ENCODE measurements around the gene NKRF. TPM values are rescaled to one million over a fixed set of nuclear protein-coding genes. Genes with fewer than 3 reads are reported as not detected.

The NKRF gene
- total RNA-seq, 1 donor from 2014 or later: 11.6 TPM

DNA sequence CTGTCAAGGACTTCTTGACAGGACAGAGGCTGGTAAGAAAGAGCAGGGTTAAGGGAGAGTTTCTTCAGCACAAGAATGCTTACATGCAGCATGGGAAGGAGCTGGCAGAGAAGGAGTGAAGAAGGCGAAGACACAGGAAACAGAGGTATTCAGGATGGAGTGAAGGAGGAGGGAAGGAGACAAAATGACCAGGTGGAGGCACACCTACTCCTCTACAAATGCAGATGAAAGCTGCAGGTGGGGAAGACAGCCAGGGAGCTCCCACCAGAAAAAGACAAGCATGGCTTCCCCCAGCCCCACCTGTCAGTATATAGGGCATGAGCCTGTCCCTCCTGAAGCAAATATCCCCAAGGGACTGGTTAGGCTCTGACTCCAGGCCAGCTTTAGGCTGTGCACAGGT is 29.6 kb upstream of the NKRF start:
- H3K79me2 ChIP-seq (ENCODE audit: insufficient read depth, low read length): no peaks in the 10 kb centered on the region
- H3K9ac ChIP-seq (ENCODE audit: low read length): no peak overlapping the region
- Mint-ChIP-seq H3K27ac (ENCODE audit: unreplicated experiment) (no peak overlapping the region), H3K36me3 (ENCODE audit: low read depth, unreplicated experiment) (peaks cover 20% of the 10 kb centered on the region), H3K27me3 (ENCODE audit: low read depth, unreplicated experiment) (no peaks in the 10 kb centered on the region), H3K4me1 (ENCODE audit: low read depth, unreplicated experiment) (no peaks in the 10 kb centered on the region), H3K9me3 (ENCODE audit: unreplicated experiment) (peaks cover 2% of the 10 kb centered on the region), H3K4me3 (ENCODE audit: unreplicated experiment) (no peak overlapping the region)
- H4K20me1 ChIP-seq (ENCODE audit: insufficient read depth, low read length): no peaks in the 10 kb centered on the region
- no peak overlapping the region for H3K4me3 ChIP-seq (ENCODE audit: insufficient read depth, low read depth, low read length)
- no peaks in the 10 kb centered on the region for H3K4me1 ChIP-seq (ENCODE audit: insufficient read depth, low read length)
- peaks cover 3% of the 10 kb centered on the region for H3K36me3 ChIP-seq (ENCODE audit: insufficient read depth, low read length)
- H3K27ac ChIP-seq (ENCODE audit: low read depth, low read length): no peak overlapping the region
- H3K27me3 ChIP-seq (ENCODE audit: insufficient read depth, low read length): no peaks in the 10 kb centered on the region
- FAIRE-seq (no peak), DNase-seq (ENCODE audit: low read depth) (no peak)
- no peak for TF ChIP-seq EZH2 (IDR thresholded peaks at IDR 0.05; ENCODE audit: insufficient read depth, low read length)
- TF ChIP-seq, protein P1, sequence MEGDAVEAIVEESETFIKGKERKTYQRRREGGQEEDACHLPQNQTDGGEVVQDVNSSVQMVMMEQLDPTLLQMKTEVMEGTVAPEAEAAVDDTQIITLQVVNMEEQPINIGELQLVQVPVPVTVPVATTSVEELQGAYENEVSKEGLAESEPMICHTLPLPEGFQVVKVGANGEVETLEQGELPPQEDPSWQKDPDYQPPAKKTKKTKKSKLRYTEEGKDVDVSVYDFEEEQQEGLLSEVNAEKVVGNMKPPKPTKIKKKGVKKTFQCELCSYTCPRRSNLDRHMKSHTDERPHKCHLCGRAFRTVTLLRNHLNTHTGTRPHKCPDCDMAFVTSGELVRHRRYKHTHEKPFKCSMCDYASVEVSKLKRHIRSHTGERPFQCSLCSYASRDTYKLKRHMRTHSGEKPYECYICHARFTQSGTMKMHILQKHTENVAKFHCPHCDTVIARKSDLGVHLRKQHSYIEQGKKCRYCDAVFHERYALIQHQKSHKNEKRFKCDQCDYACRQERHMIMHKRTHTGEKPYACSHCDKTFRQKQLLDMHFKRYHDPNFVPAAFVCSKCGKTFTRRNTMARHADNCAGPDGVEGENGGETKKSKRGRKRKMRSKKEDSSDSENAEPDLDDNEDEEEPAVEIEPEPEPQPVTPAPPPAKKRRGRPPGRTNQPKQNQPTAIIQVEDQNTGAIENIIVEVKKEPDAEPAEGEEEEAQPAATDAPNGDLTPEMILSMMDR (IDR thresholded peaks at IDR 0.05; ENCODE audit: insufficient read depth, low read depth, low read length): no peak
- no peak overlapping the region for H2AFZ ChIP-seq (ENCODE audit: low read depth, low read length)
- H3K4me2 ChIP-seq (ENCODE audit: low read length): no peak overlapping the region
- no peaks in the 10 kb centered on the region for H3K9me3 ChIP-seq (ENCODE audit: insufficient read depth, low read depth, low read length)

DNA sequence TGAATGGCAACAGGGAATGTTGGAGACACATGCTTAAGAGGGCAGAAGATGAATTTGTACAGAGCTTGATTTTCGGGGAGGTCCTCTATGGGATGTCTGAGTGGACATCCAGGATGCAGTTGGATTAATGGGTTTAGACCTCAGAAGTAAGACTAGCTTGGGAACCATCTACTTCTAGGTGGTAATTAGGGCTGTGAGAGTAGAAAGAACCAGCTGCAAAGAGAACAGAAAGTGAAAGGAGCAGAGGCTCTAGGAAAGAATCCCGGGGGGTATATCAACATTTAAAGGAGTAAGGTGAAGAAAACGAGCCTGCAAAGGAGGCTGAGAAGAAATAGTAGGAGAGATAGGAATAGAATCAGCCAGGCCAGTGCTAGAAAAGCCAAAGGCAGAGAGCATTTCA is 29.0 kb upstream of the NKRF start:
- Histone ChIP-seq H3K4me3 (ENCODE audit: insufficient read depth, low read depth, low read length) (no peak overlapping the region), H2AFZ (ENCODE audit: low read depth, low read length) (no peak overlapping the region), H4K20me1 (ENCODE audit: insufficient read depth, low read length) (no peaks in the 10 kb centered on the region), H3K27me3 (ENCODE audit: insufficient read depth, low read length) (no peaks in the 10 kb centered on the region), H3K4me2 (ENCODE audit: low read length) (no peak overlapping the region), H3K27ac (ENCODE audit: low read depth, low read length) (no peak overlapping the region), H3K9me3 (ENCODE audit: insufficient read depth, low read depth, low read length) (no peaks in the 10 kb centered on the region), H3K4me1 (ENCODE audit: insufficient read depth, low read length) (no peaks in the 10 kb centered on the region), H3K79me2 (ENCODE audit: insufficient read depth, low read length) (no peaks in the 10 kb centered on the region), H3K36me3 (ENCODE audit: insufficient read depth, low read length) (peaks cover 3% of the 10 kb centered on the region), H3K9ac (ENCODE audit: low read length) (no peak overlapping the region)
- H3K27me3 Mint-ChIP-seq (ENCODE audit: low read depth, unreplicated experiment): no peaks in the 10 kb centered on the region
- H3K9me3 Mint-ChIP-seq (ENCODE audit: unreplicated experiment): peaks cover 2% of the 10 kb centered on the region
- H3K4me3 Mint-ChIP-seq (ENCODE audit: unreplicated experiment): no peak overlapping the region
- peaks cover 20% of the 10 kb centered on the region for H3K36me3 Mint-ChIP-seq (ENCODE audit: low read depth, unreplicated experiment)
- DNase-seq (ENCODE audit: low read depth): no peak
- no peaks in the 10 kb centered on the region for H3K4me1 Mint-ChIP-seq (ENCODE audit: low read depth, unreplicated experiment)
- no peak overlapping the region for H3K27ac Mint-ChIP-seq (ENCODE audit: unreplicated experiment)
- TF ChIP-seq, protein P1 (IDR thresholded peaks at IDR 0.05; ENCODE audit: insufficient read depth, low read depth, low read length): no peak
- TF ChIP-seq EZH2 (IDR thresholded peaks at IDR 0.05; ENCODE audit: insufficient read depth, low read length): no peak
- FAIRE-seq: no peak

DNA sequence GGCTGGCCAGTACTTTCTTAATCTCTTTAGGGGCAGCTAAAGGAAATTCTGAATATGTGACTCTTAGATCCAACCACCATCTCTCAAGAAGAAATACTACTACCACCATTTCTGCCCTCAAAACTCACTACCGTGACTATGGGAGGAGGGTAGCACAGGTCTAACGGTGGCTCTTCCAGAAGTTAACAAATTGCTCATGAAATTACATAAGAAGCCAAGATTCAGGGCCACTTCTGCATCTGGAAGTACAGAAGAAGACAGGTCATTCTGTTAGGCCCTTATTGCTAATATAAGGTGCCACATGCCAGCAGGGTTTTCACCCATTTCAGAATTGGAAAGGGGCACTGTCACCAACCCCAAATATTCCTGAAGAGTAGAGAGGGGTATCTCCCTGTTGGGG is 19.6 kb upstream of the NKRF start:
- no peak overlapping the region for H3K4me3 Mint-ChIP-seq (ENCODE audit: unreplicated experiment)
- H4K20me1 ChIP-seq (ENCODE audit: insufficient read depth, low read length): no peaks in the 10 kb centered on the region

More for the DNA sequence above, 19.6 kb upstream of the NKRF start:
- Mint-ChIP-seq H3K27ac (ENCODE audit: unreplicated experiment) (no peak overlapping the region), H3K4me1 (ENCODE audit: low read depth, unreplicated experiment) (peaks cover 5% of the 10 kb centered on the region), H3K27me3 (ENCODE audit: low read depth, unreplicated experiment) (no peaks in the 10 kb centered on the region), H3K36me3 (ENCODE audit: low read depth, unreplicated experiment) (peaks cover 4% of the 10 kb centered on the region), H3K9me3 (ENCODE audit: unreplicated experiment) (no peaks in the 10 kb centered on the region)
- no peak overlapping the region for H3K4me3 ChIP-seq (ENCODE audit: insufficient read depth, low read depth, low read length)
- no peak for FAIRE-seq
- H3K9me3 ChIP-seq (ENCODE audit: insufficient read depth, low read depth, low read length): no peaks in the 10 kb centered on the region
- no peaks in the 10 kb centered on the region for H3K36me3 ChIP-seq (ENCODE audit: insufficient read depth, low read length)
- TF ChIP-seq, protein P1 (IDR thresholded peaks at IDR 0.05; ENCODE audit: insufficient read depth, low read depth, low read length): no peak
- TF ChIP-seq EZH2 (IDR thresholded peaks at IDR 0.05; ENCODE audit: insufficient read depth, low read length): no peak
- H3K4me1 ChIP-seq (ENCODE audit: insufficient read depth, low read length): peaks cover 6% of the 10 kb centered on the region
- no peak overlapping the region for H2AFZ ChIP-seq (ENCODE audit: low read depth, low read length)
- DNase-seq (ENCODE audit: low read depth): no peak
- no peak overlapping the region for H3K4me2 ChIP-seq (ENCODE audit: low read length)
- no peaks in the 10 kb centered on the region for H3K79me2 ChIP-seq (ENCODE audit: insufficient read depth, low read length)
- H3K27ac ChIP-seq (ENCODE audit: low read depth, low read length): no peak overlapping the region
- H3K9ac ChIP-seq (ENCODE audit: low read length): no peak overlapping the region
- no peaks in the 10 kb centered on the region for H3K27me3 ChIP-seq (ENCODE audit: insufficient read depth, low read length)

Measured in astrocyte (in vitro differentiated cells and primary cell).